Fibroblast of mammary gland (primary cell): ENCODE measurements around the gene METAP1D.

Experiments
- DNase-seq: peaks from one replicate; pipeline ENCODE4 v3.0.0-alpha.2; 2010; ENCODE audit warnings: low read depth
- H3K4me3 ChIP-seq: 2 replicates; pipeline ENCODE4 v1.5.1; 2011; ENCODE audit warnings: low read depth, mild to moderate bottlenecking, low read length, moderate library complexity; ENCODE audit not compliant: control insufficient read depth
- TF ChIP-seq, protein P1 (sequence below): conservative IDR thresholded peaks from 2 replicates; pipeline ENCODE4 v1.5.1; 2011; ENCODE audit warnings: low read depth, low read length, inconsistent platforms; ENCODE audit not compliant: control insufficient read depth, insufficient read depth

The METAP1D gene

GRCh38 chr2:172079416-172079815, 79.7 kb downstream of the METAP1D start:
- TF ChIP-seq, protein P1, sequence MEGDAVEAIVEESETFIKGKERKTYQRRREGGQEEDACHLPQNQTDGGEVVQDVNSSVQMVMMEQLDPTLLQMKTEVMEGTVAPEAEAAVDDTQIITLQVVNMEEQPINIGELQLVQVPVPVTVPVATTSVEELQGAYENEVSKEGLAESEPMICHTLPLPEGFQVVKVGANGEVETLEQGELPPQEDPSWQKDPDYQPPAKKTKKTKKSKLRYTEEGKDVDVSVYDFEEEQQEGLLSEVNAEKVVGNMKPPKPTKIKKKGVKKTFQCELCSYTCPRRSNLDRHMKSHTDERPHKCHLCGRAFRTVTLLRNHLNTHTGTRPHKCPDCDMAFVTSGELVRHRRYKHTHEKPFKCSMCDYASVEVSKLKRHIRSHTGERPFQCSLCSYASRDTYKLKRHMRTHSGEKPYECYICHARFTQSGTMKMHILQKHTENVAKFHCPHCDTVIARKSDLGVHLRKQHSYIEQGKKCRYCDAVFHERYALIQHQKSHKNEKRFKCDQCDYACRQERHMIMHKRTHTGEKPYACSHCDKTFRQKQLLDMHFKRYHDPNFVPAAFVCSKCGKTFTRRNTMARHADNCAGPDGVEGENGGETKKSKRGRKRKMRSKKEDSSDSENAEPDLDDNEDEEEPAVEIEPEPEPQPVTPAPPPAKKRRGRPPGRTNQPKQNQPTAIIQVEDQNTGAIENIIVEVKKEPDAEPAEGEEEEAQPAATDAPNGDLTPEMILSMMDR: no peak
- no peak overlapping the region for H3K4me3 ChIP-seq
- no peak for DNase-seq

GRCh38 chr2:172079838-172080640, 80.3 kb downstream of the METAP1D start:
- no peak overlapping the region for H3K4me3 ChIP-seq
- TF ChIP-seq, protein P1: no peak
- no peak for DNase-seq

DNA sequence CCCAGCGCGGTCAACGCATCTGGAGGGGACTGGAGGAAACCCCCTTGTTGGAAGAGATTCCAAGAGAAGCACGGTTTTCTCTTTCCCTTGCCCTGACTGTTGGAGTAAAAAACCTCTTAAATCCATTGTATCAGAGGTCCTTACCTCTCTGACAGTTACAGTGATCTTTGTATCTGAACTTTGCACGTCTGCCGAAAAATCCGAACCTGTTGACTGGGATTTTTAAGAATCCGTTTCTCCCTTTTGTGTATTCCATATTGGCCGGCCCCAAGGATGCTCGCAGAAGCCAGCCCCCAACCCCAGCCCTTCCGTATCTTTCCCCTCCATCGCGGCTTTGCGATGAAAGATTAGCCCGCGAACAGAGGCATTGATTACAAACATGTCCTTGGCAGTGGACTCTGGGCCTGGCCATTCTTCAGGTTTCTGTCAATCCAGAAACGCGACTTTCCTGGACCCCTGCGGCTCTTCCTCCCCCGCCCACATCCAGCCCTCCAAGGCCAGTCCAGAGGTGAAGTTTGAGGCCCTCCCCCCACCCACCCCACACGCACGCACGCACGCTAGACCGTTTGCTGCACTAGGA, 81.0 kb downstream of the METAP1D start:
- no peak overlapping the region for H3K4me3 ChIP-seq
- TF ChIP-seq, protein P1: no peak

DNA sequence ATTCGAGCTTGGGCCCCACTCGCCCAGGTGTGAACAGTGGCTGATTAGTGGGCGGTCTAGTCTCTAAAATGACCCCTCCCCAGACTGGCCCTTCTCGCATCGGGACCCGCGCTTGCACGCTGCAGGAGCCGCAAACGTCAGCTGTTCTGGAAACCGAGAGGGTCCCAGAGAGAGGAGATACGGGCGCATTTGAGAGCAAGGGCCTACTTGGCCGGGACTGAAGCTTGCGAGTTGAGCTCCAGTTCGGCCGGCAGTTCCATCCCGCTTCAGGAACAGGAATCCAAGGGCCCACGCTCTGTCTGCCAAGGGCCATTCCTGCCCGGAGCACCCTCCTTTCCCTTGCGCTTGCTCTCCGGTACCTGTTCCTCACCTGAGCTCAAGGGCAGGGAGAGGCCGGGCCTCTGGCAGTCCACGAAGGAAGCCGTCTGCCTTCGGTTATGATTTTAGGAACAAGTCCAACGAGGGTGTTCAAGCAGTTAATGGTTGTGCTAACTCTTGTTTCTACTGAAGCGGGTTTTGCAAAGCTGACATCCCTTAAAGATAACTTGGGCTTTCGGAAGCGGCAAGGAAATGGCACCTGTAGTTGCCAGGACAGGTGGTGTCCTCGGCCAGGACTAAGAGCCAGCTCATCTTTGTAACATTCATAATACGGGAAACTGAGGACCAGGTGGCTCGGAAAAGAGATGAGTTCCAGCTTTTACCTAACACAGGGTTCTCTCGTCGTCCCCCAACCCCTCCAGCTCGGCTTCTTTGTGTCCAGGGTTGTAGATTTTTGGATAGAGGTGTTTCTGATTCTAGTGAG, 81.7 kb downstream of the METAP1D start:
- no peak overlapping the region for H3K4me3 ChIP-seq
- TF ChIP-seq, protein P1: no peak
- no peak for DNase-seq

More for the DNA sequence above, 81.0 kb downstream of the METAP1D start:
- DNase-seq: no peak

GRCh38 chr2:172082105-172082943, 82.6 kb downstream of the METAP1D start:
- DNase-seq: no peak
- TF ChIP-seq, protein P1: no peak
- H3K4me3 ChIP-seq: no peak overlapping the region
